ENCODE measurements around the gene PRKCZ.
A peak's percentile ranks its signal among the peaks of the same experiment; 100 is the strongest.

Gene PRKCZ

DNA sequence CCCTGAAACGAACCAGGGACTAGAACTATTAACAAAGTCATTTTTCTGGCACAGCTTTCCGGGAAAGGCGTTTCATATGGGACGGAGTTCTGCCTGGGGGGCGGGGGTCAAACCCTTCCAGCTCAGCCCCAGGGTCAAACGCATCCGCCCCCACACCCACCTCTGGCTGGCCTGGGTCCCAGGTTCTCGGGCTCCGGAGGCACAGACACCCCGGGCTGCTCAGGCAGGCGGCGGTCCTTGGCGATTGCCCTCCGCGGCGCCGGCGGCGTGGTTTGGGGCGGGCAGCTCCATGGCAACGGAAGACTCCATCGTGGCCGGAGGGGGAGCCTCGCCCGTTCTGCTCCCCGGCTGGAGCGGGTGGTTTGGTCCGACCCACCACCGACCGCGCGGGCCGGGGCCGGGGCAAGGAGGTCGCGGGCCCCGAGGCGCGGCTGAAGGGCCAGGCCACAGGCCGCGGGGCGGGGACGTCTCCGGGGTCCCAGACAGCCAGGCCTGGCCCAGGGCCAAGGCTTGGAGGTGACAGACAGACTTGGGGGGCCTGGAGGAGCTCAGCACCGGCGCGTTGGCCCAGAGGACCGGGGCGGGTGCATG is 46.6 kb upstream of the PRKCZ start, which contains the start of gene CFAP74:
CFAP74 (minus strand) TSS at position 246 of the 591 bp plus-strand sequence. CDS start 12,830 bp downstream, outside the sequence.
- Histone ChIP-seq H2AK5ac (ENCODE audit: low read length) (no peak within 1 kb of the TSS), H3K79me2 (ENCODE audit: control insufficient read depth, insufficient read depth, low read length, poor library complexity) (no peaks in the 10 kb centered on the region), H2BK120ac (ENCODE audit: insufficient read depth, low read length, poor library complexity) (peak within 1 kb of the TSS; percentile 53), H3K4me1 (ENCODE audit: control insufficient read depth in 1 of 2, insufficient read depth in 2 of 2, low read length in 2 of 2) (peaks cover 8 to 15% of the 10 kb centered on the region in 2 experiments), H3K4me2 (ENCODE audit: low read length) (peak within 1 kb of the TSS; percentile 64), H3K79me1 (ENCODE audit: low read length) (peaks cover 4% of the 10 kb centered on the region), H3K23ac (ENCODE audit: low read length) (no peak within 1 kb of the TSS), H2BK12ac (ENCODE audit: low read length) (peak within 1 kb of the TSS; percentile 44), H3K4me3 (ENCODE audit: low read depth, low read length) (peak within 1 kb of the TSS; percentile 7), H2AFZ (ENCODE audit: insufficient read depth, low read length, poor library complexity) (peak within 1 kb of the TSS; percentile 64), H4K12ac (ENCODE audit: low read depth, low read length) (peak within 1 kb of the TSS; percentile 55), H3K18ac (ENCODE audit: low read length) (no peak within 1 kb of the TSS), H3K4ac (ENCODE audit: low read depth, low read length) (no peak within 1 kb of the TSS), H3K36me3 (ENCODE audit: control insufficient read depth in 1 of 2, insufficient read depth in 2 of 2, low read length in 2 of 2) (no peaks in the 10 kb centered on the region), H3K14ac (ENCODE audit: low read length) (no peak within 1 kb of the TSS), H3K27ac (ENCODE audit: low read depth, low read length) (no peak within 1 kb of the TSS), H4K91ac (ENCODE audit: low read depth, low read length) (peak within 1 kb of the TSS; percentile 43), H3K9me3 (ENCODE audit: insufficient read depth, low read depth, low read length) (no peaks in the 10 kb centered on the region), H4K8ac (ENCODE audit: low read depth, low read length) (peak within 1 kb of the TSS; percentile 85), H2BK5ac (ENCODE audit: low read depth, low read length, poor library complexity) (no peak within 1 kb of the TSS), H3K27me3 (ENCODE audit: insufficient read depth, low read length) (no peaks in the 10 kb centered on the region), H3K9ac (ENCODE audit: low read length) (no peak within 1 kb of the TSS)
- WGBS (ENCODE audit: extremely low coverage, insufficient coverage, insufficient read length): no CpG with 5 or more reads among the region's 49 CpGs
- DNase-seq: peak in 1 of 2 donors; percentile 57

DNA sequence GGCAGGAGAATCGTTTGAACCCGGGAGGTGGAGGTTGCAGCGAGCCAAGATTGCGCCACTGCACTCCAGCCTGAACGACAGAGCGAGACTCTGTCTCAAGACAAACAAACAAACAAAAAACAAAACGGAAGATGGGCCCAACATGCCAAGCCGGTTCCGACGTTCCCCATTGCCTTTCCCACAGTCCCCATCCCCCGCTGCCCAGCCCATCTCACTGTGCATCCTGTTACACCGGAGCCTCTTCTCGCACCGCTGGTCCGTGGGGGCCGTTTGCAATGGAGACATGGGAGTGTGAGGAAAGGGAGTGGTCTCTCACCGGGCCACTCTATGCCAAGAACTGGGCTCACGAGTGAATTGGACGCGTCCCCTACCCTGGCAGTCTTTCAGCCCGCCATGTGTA is 45.4 kb upstream of the PRKCZ start:
- Histone ChIP-seq H2AFZ (ENCODE audit: insufficient read depth, low read length, poor library complexity) (no peak overlapping the region), H3K18ac (ENCODE audit: low read length) (no peak overlapping the region), H3K4ac (ENCODE audit: low read depth, low read length) (no peak overlapping the region), H3K4me2 (ENCODE audit: low read length) (no peak overlapping the region), H3K4me1 (ENCODE audit: control insufficient read depth in 1 of 2, insufficient read depth in 2 of 2, low read length in 2 of 2) (peaks cover 8 to 15% of the 10 kb centered on the region in 2 experiments), H3K9ac (ENCODE audit: low read length) (no peak overlapping the region), H2BK12ac (ENCODE audit: low read length) (no peak overlapping the region), H4K8ac (ENCODE audit: low read depth, low read length) (no peak overlapping the region), H4K12ac (ENCODE audit: low read depth, low read length) (no peak overlapping the region), H3K36me3 (ENCODE audit: control insufficient read depth in 1 of 2, insufficient read depth in 2 of 2, low read length in 2 of 2) (no peaks in the 10 kb centered on the region), H3K9me3 (ENCODE audit: insufficient read depth, low read depth, low read length) (no peaks in the 10 kb centered on the region), H3K23ac (ENCODE audit: low read length) (no peak overlapping the region), H3K79me1 (ENCODE audit: low read length) (peaks cover 4% of the 10 kb centered on the region), H3K27ac (ENCODE audit: low read depth, low read length) (no peak overlapping the region), H3K79me2 (ENCODE audit: control insufficient read depth, insufficient read depth, low read length, poor library complexity) (no peaks in the 10 kb centered on the region), H2BK120ac (ENCODE audit: insufficient read depth, low read length, poor library complexity) (no peak overlapping the region), H2BK5ac (ENCODE audit: low read depth, low read length, poor library complexity) (no peak overlapping the region), H3K27me3 (ENCODE audit: insufficient read depth, low read length) (no peaks in the 10 kb centered on the region), H4K91ac (ENCODE audit: low read depth, low read length) (no peak overlapping the region), H2AK5ac (ENCODE audit: low read length) (no peak overlapping the region), H3K14ac (ENCODE audit: low read length) (no peak overlapping the region), H3K4me3 (ENCODE audit: low read depth, low read length) (no peak overlapping the region)
- DNase-seq: no peak
- WGBS (ENCODE audit: extremely low coverage, insufficient coverage, insufficient read length): no CpG with 5 or more reads among the region's 21 CpGs

- Histone ChIP-seq H3K27me3 (ENCODE audit: insufficient read depth, low read length) (no peaks in the 10 kb centered on the region), H3K9me3 (ENCODE audit: insufficient read depth, low read depth, low read length) (no peaks in the 10 kb centered on the region), H3K4ac (ENCODE audit: low read depth, low read length) (no peak overlapping the region), H3K4me2 (ENCODE audit: low read length) (no peak overlapping the region), H3K79me1 (ENCODE audit: low read length) (no peaks in the 10 kb centered on the region), H3K14ac (ENCODE audit: low read length) (no peak overlapping the region), H4K8ac (ENCODE audit: low read depth, low read length) (no peak overlapping the region), H3K9ac (ENCODE audit: low read length) (no peak overlapping the region), H2BK120ac (ENCODE audit: insufficient read depth, low read length, poor library complexity) (no peak overlapping the region), H3K18ac (ENCODE audit: low read length) (no peak overlapping the region), H2AFZ (ENCODE audit: insufficient read depth, low read length, poor library complexity) (no peak overlapping the region), H3K23ac (ENCODE audit: low read length) (no peak overlapping the region), H3K4me1 (ENCODE audit: control insufficient read depth in 1 of 2, insufficient read depth in 2 of 2, low read length in 2 of 2) (no peaks in the 10 kb centered on the region), H2AK5ac (ENCODE audit: low read length) (no peak overlapping the region), H2BK12ac (ENCODE audit: low read length) (no peak overlapping the region), H3K4me3 (ENCODE audit: low read depth, low read length) (no peak overlapping the region), H2BK5ac (ENCODE audit: low read depth, low read length, poor library complexity) (no peak overlapping the region), H4K12ac (ENCODE audit: low read depth, low read length) (no peak overlapping the region), H3K36me3 (ENCODE audit: control insufficient read depth in 1 of 2, insufficient read depth in 2 of 2, low read length in 2 of 2) (no peaks in the 10 kb centered on the region), H4K91ac (ENCODE audit: low read depth, low read length) (no peak overlapping the region), H3K79me2 (ENCODE audit: control insufficient read depth, insufficient read depth, low read length, poor library complexity) (no peaks in the 10 kb centered on the region), H3K27ac (ENCODE audit: low read depth, low read length) (no peak overlapping the region)
- no CpG with 5 or more reads among the region's 27 CpGs for WGBS (ENCODE audit: extremely low coverage, insufficient coverage, insufficient read length)
- DNase-seq: no peak
These were observed 40.8 kb upstream of the PRKCZ start for GRCh38 chr1:2009101-2010053.

DNA sequence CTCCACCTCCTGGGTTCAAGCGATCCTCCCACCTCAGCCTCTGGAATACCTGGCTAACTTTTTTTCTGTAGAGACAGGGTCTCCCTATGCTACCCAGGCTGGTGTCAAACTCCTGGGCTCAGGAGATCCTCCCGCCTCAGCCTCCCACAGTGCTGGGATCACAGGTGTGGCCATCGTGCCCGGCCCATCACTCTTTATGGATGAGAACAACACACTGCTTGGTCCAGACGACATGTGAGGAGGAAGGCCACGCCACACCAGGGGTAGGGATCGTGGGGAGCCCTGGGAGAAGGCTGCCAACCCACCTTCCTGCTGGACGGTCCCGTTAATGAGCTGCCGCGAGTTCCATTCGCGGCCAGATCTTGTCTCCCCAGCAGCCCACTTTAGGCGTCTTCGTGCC is 36.0 kb upstream of the PRKCZ start:
- Histone ChIP-seq H3K4ac (ENCODE audit: low read depth, low read length) (no peak overlapping the region), H3K79me1 (ENCODE audit: low read length) (no peaks in the 10 kb centered on the region), H3K4me2 (ENCODE audit: low read length) (no peak overlapping the region), H4K91ac (ENCODE audit: low read depth, low read length) (no peak overlapping the region), H3K9me3 (ENCODE audit: insufficient read depth, low read depth, low read length) (no peaks in the 10 kb centered on the region), H3K27ac (ENCODE audit: low read depth, low read length) (no peak overlapping the region), H4K8ac (ENCODE audit: low read depth, low read length) (no peak overlapping the region), H3K27me3 (ENCODE audit: insufficient read depth, low read length) (peaks cover 10% of the 10 kb centered on the region), H3K79me2 (ENCODE audit: control insufficient read depth, insufficient read depth, low read length, poor library complexity) (no peaks in the 10 kb centered on the region), H2AK5ac (ENCODE audit: low read length) (no peak overlapping the region), H3K23ac (ENCODE audit: low read length) (no peak overlapping the region), H2BK5ac (ENCODE audit: low read depth, low read length, poor library complexity) (no peak overlapping the region), H3K4me3 (ENCODE audit: low read depth, low read length) (no peak overlapping the region), H3K14ac (ENCODE audit: low read length) (no peak overlapping the region), H2AFZ (ENCODE audit: insufficient read depth, low read length, poor library complexity) (no peak overlapping the region), H3K4me1 (ENCODE audit: control insufficient read depth in 1 of 2, insufficient read depth in 2 of 2, low read length in 2 of 2) (no peaks in the 10 kb centered on the region), H3K36me3 (ENCODE audit: control insufficient read depth in 1 of 2, insufficient read depth in 2 of 2, low read length in 2 of 2) (no peaks in the 10 kb centered on the region), H2BK120ac (ENCODE audit: insufficient read depth, low read length, poor library complexity) (no peak overlapping the region), H3K18ac (ENCODE audit: low read length) (no peak overlapping the region), H4K12ac (ENCODE audit: low read depth, low read length) (no peak overlapping the region), H2BK12ac (ENCODE audit: low read length) (no peak overlapping the region), H3K9ac (ENCODE audit: low read length) (no peak overlapping the region)
- no CpG with 5 or more reads among the region's 15 CpGs for WGBS (ENCODE audit: extremely low coverage, insufficient coverage, insufficient read length)
- no peak for DNase-seq
